GM18867 (cell line): Measurements from ENCODE around the gene TEX101.

ENCODE experiments used
- ATAC-seq: cut with Tn5 transposase; IDR thresholded peaks from one replicate; pipeline ENCODE4 v1.9.1; 2021; ENCODE audit warnings: mild to moderate bottlenecking, moderate library complexity; ENCODE audit not compliant: unreplicated experiment

The TEX101 gene

GRCh38 chr19:43445426-43445825 is 30.7 kb downstream of the TEX101 start:
- no peak for ATAC-seq

GRCh38 chr19:43446746-43447489 is 32.2 kb downstream of the TEX101 start:
- no peak for ATAC-seq

GRCh38 chr19:43447655-43448054 is 33.0 kb downstream of the TEX101 start:
- ATAC-seq: no peak

- no peak for ATAC-seq
Measured at GRCh38 chr19:43450545-43450997, 35.9 kb downstream of the TEX101 start.

- ATAC-seq: no peak
Measured at GRCh38 chr19:43452582-43452981, 37.9 kb downstream of the TEX101 start.

GRCh38 chr19:43454031-43454430 is 39.3 kb downstream of the TEX101 start:
- no peak for ATAC-seq

- ATAC-seq: no peak
Measured at GRCh38 chr19:43455321-43456113, 40.8 kb downstream of the TEX101 start.

GRCh38 chr19:43457809-43458208 is 43.1 kb downstream of the TEX101 start:
- no peak for ATAC-seq

GRCh38 chr19:43460362-43461016 is 45.8 kb downstream of the TEX101 start:
- no peak for ATAC-seq

GRCh38 chr19:43461303-43461702 is 46.6 kb downstream of the TEX101 start:
- no peak for ATAC-seq

- no peak for ATAC-seq
Measured at GRCh38 chr19:43462383-43462782, 47.7 kb downstream of the TEX101 start.

GRCh38 chr19:43462785-43463380 is 48.2 kb downstream of the TEX101 start:
- no peak for ATAC-seq

GRCh38 chr19:43463381-43464133 is 48.9 kb downstream of the TEX101 start:
- peak; percentile 82 for ATAC-seq

- peak; percentile 39 for ATAC-seq
Measured at GRCh38 chr19:43464134-43464775, 49.6 kb downstream of the TEX101 start.

GRCh38 chr19:43465468-43466120 is 50.9 kb downstream of the TEX101 start, which contains the start of gene LYPD3:
Gene LYPD3, minus strand, starts transcription at chr19:43465608. Its CDS starts 37 bp downstream, at chr19:43465571.
- no peak for ATAC-seq

- ATAC-seq: no peak
Measured at GRCh38 chr19:43466793-43467192, 52.1 kb downstream of the TEX101 start.

GRCh38 chr19:43467276-43467675 is 52.6 kb downstream of the TEX101 start:
- ATAC-seq: no peak

- ATAC-seq: no peak
Measured at GRCh38 chr19:43467730-43468129, 53.0 kb downstream of the TEX101 start.
